Cortex of kidney (tissue), 1 donor: ENCODE results near the gene PLA2G2A.
"Not testable (repeated sequence)": the region's sequence is repeated elsewhere in the genome, so short reads cannot be mapped to it uniquely, and the experiment has no call there.

ENCODE experiments used
- DNase-seq: peaks from one replicate; lab custom pipeline; 2025; lab: John Stamatoyannopoulos, UW

PLA2G2A gene, protein sequence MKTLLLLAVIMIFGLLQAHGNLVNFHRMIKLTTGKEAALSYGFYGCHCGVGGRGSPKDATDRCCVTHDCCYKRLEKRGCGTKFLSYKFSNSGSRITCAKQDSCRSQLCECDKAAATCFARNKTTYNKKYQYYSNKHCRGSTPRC

DNA sequence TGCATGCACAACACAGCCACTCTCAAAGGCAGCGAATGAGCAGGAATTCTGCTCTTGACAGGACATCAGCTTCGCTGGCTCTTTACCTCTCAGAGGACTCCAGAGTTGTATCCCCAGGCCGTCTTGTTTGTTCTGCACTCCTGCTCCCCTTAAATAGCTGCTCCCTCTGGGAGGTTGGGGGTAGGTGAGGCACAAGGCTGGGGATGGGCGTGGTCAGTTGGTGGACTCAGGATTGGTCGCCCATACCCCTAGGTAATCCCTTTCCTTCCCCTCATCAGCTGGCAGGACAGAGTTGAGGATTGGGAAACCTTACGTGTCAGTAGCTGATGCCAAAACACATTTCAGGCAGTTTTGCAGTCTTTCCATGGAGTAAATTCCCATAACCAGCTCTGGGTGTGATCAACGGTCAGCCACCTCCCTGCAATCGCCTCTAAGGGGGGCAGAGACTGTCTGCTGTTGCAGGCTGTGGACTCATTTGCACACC, at the start of gene PLA2G2A:
Gene PLA2G2A (minus strand): TSS at position 125 of the 484 bp plus-strand sequence. CDS start 845 bp downstream, outside the sequence.
- DNase-seq, result no peak

DNA sequence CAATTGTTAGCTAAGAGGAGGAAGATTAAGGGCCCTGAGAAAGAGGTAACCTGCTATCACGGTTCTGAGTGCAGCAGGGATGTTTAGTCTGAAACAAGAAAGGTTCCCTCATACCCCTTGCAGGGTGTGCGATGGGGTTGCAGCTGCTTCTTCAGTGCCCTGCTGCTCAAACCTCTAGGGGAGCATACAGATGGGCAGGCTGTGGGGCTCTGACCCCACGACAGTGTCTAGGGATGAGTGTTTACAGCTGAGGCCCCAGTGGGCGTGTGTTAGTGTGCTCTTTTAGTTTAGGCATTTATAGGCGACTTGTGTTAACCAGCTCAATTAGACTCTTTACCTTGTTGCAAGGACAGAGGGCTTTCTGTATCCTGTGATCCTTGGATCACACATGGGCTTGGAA, 49.3 kb upstream of the PLA2G2A start:
- no peak for DNase-seq

DNA sequence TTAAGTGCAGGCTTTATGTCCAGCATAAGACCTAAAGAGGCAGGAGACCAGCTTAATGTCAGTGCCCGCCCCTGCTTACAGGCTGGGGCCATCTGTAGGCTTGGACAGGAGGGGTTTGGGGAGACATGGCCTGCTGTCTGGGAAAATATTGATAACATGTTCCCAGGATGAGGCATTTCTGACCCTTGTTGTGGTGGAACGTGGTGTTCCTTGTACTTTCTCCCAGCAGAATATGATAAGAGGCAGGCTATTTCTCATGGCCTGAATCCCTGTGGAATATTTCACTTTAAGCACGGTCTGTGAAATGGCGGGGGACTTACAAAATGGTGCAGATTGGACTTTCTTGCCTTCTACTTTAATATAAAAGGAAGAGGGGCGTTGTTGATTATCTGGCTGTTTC, 48.7 kb upstream of the PLA2G2A start:
- DNase-seq, result no peak

DNA sequence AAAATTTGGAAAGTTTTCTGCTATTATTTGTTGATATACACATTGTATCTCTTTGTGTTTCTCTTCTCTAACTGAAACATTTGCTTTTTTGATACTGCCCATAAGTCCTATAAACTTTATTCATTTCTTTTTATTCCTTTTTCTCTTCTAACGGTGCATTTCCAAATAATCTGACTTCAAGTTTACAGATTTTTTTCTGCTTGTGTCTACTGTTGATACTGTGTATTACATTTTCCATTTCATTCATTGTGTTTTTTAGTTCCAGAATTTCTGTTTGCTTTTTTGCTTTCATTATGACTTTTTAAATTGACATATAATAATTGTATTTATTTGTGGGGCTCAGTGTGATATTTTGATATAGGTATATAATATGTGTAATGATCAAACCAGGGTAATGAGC, 38.3 kb upstream of the PLA2G2A start:
- no peak for DNase-seq

DNA sequence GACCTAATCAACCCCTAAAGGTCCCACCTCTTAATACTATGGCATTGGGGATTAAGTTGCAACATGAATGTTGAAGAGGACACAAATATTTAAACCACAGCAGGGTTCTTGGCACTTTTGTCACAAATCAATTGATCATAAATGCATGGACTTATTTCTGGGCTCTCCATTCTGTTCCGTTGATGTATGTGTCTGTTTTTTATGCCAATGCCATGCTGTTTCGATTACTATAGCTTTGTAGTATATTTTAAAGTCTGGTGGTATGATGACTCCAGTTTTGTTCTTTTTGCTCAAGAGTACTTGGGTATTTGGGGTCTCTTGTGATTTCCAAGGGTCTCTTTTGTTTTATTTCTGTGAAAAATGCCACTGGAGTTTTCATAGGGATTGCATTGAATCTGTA, 34.7 kb upstream of the PLA2G2A start:
- no peak for DNase-seq

DNA sequence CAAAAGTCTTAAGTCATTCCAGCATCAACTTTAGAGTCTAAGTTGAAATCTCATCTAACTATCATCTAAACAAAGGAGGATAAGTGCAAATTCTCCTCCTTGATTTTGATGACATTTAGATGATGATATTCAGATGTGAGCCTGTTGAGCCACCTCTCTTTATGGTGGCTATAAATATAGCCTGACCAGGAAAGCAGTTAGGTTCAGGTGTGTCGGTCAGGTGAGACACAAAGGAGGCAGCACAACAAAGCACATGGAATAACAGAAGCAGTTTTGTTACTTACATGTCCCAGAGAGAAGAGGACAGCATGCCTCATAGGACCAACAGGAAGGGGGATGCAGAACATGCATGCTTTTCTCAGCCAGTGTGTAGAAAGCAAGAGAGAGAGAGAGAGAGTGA, 30.6 kb upstream of the PLA2G2A start:
- DNase-seq, result no peak

DNA sequence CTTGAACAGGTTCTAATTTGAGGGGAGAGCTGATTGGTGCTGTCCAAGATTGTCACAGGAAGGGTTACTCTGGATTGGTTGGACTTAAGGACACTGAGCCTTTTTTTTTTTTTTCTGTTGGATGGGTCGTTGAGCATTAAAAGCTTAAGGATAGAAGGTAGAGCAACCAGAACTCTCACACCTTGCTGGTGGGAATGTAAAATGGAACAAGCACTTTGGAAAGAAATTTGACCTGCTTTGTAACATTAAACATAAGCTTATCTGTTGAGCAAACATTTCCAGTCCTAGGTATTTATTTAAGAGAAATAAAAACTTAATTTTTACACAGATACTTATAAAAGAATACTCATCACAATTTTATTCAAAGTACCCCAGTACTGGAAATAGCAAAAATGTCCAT, 29.8 kb upstream of the PLA2G2A start:
- DNase-seq, result no peak

DNA sequence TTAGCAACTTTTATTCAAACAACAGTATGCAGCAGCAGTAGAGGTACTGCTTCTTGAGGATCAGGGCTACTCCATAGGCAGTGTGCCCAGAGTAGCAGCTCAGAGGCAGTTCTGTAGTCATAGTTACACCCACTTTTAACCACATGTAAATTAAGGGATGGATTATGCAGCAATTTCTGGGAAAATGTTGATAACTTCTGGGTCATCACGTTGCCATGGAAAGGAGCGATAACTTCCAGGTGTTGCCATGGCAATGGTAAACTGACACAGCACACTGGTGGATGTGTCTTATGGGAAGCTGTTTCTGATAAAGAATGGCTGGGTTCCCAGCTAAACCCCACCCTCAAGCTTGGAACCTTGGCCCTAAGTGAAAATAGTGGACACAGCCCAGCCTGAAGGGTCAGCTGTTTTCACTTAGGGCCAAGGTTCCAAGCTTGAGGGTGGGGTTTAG, 29.0 kb upstream of the PLA2G2A start:
- no peak for DNase-seq

DNA sequence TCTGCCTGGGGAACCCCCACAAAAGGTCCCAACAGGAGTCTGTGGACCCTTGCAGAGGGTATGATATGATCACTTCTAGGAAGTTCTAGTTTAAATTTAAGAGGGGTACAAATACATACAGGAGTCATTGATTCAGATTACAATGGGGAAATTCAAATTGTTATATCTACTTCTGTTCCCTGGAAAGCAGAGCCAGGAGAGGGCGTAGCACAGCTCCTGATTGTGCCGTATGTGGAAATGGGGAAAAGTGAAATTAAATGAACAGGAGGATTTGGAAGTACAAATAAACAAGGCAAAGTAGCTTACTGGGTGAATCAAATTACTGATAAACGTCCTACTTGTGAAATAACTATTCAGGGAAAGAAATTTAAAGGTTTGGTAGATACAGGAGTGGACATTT, 19.4 kb upstream of the PLA2G2A start:
- not testable (repeated sequence) for DNase-seq

DNA sequence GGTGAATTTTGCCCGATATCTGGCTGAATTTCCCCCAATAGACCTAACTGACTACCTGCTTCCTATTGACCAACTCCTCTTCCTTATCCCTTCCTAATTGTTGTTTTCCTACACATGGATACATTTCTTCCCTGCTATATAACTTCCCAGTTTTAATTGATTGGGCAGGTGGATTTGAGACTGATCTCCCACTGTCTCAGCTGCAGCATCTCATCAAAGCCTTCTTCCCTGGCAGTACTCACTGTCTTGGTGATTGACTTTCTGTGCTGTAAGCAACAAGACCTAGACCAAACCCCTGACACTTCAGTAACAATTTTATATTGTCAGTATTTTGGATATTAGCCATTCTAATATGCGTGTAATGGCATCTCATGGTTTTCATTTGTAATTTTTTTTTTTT, 11.3 kb upstream of the PLA2G2A start:
- no peak for DNase-seq

DNA sequence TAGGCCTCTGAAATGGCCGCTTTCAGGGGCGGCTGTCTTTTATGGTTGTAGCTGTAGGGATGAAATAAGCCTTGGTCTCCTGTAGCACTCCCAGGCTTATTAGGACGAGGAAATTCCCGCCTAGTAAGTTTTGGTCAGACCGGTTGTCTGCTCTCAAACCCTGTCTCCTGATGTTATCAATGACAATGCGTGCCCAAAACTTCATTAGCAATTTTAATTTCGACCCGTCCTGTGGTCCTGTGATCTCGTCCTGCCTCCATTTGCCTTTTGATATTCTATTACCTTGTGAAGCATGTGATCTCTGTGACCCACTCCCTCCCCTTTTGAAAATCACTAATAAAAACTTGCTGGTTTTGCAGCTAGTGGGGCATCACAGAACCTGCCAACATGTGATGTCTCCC, 10.8 kb upstream of the PLA2G2A start:
- DNase-seq, result not testable (repeated sequence)

DNA sequence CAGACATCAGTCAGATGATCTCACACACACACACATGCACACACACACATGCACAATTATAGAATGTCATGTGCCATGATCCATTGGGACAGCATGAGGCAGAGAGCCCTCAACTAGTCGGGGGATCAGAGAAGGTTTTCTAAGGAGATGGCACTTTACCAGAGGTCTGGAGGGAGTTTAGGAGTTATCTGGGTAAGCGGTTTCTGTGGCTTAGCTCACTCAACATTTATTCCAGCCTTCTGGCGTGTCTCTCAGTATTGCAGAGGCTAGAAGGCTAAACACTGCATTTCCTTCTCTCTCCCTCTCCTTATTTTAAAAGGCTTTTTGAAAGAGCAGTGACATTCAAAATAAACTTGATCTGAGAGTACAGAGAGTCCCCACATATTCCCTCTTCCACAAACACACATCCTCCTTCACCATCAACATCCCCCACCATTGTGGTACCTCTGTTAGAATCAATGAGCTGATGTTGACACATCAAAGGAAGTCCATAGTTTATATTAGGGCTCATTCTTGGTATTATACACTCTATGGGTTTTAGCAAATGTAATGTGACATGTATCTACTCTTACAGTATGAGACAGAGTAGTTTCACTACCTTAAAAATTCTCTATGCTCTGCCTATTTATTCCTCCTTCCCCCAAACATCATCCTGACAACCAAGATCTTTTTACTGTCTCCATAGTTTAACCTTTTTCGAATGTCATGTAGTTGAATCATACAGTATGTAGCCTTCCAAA, 9.0 kb upstream of the PLA2G2A start:
- DNase-seq, result no peak

DNA sequence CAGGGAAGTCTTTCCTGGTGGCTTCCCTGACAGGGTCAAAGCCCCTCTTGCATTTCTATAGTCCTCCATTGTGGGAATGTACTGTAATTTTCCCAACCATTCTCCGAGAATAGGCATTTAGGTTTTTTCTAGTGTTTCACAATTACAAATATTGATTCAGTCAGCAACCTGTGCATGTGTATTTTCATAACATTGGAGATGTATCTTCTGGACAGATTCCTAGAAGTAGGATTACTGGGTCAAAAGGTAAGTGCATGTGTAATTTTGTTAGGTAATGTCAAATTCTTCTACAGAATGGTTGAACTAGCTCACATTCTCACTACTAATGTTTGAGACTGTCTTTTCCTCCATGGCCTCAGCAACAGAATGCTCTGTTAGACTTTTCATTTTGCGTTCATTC, 8.3 kb upstream of the PLA2G2A start:
- DNase-seq, result no peak

DNA sequence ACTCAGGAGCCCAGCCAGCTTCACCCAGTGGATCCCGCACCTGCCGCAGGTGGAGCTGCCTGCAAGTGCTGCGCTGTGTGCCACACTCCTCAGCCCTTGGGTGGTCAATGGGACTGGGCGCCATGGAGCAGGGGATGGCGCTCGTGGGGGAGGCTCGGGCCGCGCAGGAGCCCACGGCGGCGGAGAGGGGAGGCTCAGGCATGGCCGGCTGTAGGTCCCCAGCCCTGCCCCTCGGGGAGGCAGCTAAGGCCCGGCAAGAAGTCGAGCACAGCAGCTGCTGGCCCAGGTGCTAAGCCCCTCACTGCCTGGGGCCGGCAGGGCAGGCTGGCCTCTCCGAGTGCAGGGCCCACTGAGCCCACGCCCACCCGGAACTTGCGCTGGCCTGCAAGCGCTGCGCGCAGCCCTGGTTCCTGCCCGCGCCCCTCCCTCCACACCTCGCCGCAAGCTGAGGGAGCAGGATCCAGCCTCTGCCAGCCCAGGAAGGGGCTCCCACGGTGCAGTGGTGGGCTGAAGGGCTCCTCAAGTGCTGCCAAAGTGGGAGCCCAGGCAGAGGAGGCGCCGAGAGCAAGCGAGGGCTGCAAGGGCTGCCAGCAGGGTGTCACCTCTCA, 5.1 kb upstream of the PLA2G2A start:
- DNase-seq, result not testable (repeated sequence)

DNA sequence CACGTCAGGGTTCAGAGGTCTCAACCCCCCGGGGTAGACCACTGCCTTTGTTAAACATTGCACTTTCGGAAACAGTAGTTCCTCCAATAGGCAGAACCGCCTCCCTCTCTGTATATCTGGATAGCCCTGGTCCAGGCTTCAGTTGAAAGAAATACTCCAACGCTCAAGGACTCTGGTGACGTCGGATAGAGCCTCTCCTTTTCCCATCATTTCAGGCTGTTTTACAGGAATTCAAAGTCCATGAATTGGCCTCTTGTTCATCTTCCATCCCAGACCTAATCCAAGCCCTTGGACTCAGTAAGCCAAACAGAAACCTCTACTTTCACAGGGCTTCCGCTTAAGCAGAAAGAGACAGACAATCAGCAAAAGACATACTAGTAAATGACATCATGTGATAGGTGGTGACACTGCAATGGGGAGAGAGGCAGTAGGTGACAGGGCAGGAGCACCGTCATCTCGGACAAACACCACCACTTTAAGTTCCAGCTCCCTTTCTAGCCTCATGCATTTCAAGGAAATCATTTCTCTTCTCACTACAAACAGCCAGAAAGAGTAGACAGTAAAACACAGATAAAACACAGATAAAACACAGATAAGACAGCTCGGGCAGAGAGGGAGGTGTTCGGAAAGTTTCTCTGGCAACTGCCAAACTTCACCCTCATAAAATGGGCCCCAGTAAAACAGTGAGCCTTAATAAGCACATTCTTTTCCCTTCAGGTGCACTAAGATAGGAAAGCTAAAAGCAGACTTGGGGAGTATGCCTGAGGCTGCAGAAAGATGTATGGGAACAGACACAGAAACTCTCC, 2.3 kb upstream of the PLA2G2A start:
- DNase-seq, result no peak

DNA sequence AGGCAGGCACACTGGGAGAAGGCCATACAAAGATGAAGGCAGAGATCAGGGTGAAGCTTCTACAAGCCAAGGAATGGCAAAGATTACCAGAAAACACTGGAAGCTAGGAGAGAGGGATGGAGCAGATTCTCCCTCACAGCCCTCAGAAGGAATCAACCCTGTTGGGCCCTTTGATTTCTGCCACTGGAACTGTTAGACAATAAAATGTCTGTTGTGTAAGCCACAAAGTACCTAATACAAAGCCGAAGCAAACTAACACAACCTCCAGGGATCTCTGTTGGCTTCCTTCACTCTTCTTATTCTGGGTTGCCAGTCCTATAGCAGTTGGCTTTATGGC, 1.7 kb upstream of the PLA2G2A start:
- no peak for DNase-seq

DNA sequence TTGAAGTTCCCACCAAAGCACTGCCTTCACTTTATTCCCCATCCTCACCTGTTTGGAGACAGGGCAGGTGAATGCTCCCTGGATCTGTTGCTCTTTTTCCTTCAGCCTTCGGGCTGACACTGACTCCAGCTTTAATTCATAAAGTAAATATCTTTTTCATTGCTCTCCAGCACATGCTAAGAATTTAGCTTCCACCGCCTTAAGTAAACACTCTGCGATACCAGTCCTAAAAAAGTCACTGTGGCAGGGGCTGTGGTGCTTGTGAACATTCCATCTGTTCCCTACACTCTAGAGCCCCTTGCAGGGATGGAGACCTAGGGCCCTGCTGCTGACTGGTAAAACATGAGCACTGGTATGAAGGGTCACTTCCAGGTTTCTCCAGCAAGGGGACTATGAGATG, 896 bp upstream of the PLA2G2A start:
- no peak for DNase-seq

DNA sequence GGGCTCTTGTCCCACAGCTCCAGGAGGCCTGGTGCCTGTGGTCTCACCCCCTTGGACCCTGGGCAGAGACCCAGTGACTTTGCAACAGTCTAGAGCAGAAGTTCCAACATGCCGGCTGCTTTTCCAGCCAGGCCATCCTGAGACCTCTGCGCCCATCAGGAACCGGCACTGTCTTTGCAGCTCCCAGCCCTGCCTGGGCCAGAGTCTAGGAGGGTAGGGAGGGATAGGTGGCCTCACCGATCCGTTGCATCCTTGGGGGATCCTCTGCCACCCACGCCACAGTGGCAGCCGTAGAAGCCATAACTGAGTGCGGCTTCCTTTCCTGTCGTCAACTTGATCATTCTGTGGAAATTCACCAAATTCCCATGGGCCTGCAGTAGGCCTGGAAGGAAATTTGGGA, 1.3 kb downstream of the PLA2G2A start:
- no peak for DNase-seq

DNA sequence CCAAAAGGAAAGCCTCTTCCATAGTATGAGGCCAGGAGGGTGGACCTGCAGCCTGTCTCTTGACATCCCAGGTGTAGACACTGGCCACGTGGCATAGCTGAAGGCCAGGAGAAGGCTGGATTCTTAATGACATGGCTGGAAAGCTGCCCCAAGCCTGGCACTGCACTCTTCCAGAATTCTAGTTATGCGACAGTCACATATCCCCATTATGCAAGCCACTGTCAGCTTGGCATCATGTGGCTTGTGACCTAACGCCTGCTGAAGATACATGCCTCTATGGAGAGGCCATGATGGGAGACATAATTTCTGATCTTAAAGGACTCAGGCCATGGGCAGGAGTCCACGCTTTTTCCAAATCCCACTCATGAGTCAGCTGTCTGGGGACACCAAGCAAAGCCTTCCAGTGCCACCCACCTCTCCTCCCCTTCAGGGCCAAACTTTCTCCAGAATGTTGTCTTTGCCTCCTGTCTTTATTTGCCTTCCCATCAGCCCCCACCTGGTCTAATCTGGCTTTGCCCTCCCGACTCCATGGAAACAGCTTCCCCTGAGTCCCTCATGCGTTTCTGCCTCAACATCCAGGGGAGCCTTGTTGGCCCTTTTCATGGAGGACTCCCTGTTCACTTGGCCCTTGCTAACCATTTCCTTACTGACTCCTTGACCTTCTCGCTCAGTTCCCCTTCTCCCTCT, 3.0 kb downstream of the PLA2G2A start:
- no peak for DNase-seq

DNA sequence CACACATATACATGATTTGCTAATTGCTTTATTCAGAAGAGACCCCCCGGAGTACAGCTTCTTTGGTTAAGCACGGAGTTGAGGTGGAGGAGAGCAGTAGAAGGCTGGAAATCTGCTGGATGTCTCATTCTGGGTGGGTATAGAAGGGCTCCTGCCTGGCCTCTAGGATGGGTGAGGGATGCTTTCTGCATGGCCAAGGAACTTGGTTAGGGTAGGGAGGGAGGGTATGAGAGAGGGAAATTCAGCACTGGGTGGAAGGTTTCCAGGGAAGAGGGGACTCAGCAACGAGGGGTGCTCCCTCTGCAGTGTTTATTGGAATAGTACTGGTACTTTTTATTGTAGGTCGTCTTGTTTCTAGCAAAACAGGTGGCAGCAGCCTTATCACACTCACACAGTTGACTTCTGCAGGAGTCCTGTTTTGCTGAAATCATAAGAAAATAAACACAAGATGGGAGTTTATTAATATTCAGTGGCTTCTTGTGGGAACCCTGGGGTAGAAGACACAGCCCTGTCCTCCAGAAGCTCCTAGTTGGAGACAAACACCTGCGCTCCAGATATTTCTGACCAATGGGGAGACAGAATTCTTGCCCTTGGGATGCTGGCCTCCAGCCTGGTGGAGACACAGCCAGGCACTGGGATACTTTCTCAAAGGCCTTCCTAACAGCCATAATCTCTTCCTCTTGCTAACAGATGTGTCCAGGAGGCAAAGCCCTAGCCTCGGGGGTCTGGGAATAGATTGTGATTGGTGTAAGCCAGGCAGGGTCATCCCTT, 3.8 kb downstream of the PLA2G2A start:
- DNase-seq, result no peak

DNA sequence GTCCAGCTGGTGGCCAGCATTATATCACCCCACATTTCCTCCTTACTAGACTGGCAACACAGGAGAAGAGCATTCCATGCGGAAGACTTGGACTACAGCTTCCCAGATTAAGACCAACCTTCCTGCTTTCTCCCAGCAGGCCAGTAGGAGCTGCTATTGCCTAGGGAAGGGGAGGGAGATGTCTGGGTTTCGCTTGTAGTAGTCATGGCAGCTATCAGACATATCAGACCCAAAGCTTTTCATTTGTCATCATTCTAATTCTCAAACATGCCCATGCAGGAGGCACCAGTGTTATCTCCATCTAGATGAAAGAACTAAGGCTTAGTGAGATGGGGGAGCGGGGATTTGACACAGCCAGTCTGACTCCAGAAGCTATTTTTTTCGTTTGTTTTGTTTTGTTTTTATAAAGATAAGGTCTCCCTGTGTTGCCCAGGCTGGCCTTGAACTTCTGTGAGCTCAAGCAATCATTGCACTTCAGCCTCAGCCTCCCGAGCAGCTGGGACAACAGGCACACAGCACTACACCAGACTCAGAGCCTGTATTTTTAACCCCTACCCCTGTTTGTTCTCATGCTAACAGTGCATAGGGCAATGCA, 4.5 kb downstream of the PLA2G2A start:
- DNase-seq, result no peak
